ENCODE results near the gene RNF182. TPM values are rescaled to one million over a fixed set of nuclear protein-coding genes. Genes with fewer than 3 reads are reported as not detected.
"Not testable (repeated sequence)": the region's sequence is repeated elsewhere in the genome, so short reads cannot be mapped to it uniquely, and the experiment has no call there.

RNF182 gene
- total RNA-seq = 1 to 10 TPM in 1 of 3 donors, under 1 TPM in 2; 0.66 to 1.5 (median 0.80) TPM

- Histone ChIP-seq H3K4me3 (peak within 1 kb of the TSS; percentile 37 to 64 (median 50)), H3K9me3 (no peaks in the 10 kb centered on the region), H3K27me3 (peaks cover 0 to 40% of the 10 kb centered on the region in 2 donors), H3K27ac (no peak within 1 kb of the TSS), H3K4me1 (no peaks in the 10 kb centered on the region), H3K36me3 (no peaks in the 10 kb centered on the region)
- no peak for DNase-seq (ENCODE audit: low spot score in 2 of 2)
- intact Hi-C loops (cut with DNase I; ENCODE audit: low total_unique reads) = no loop called here
- TF ChIP-seq POLR2A (IDR thresholded peaks at IDR 0.05) = no peak
- TF ChIP-seq CTCF (IDR thresholded peaks at IDR 0.05) = no peak
- no peak for TF ChIP-seq POLR2AphosphoS5 (IDR thresholded peaks at IDR 0.05)
Measured at GRCh38 chr6:13924949-13925881, at the start of gene RNF182. TSS of gene RNF182 (plus strand) at chr6:13924952. CDS start at chr6:13977120, 52,168 bp downstream.

- Histone ChIP-seq H3K27ac (no peak overlapping the region), H3K9me3 (peaks cover 0 to 5% of the 10 kb centered on the region in 2 donors), H3K4me3 (no peak overlapping the region), H3K36me3 (no peaks in the 10 kb centered on the region), H3K27me3 (no peaks in the 10 kb centered on the region), H3K4me1 (no peaks in the 10 kb centered on the region)
- TF ChIP-seq CTCF (IDR thresholded peaks at IDR 0.05) = no peak
- TF ChIP-seq POLR2AphosphoS5 (IDR thresholded peaks at IDR 0.05) = no peak
- no peak for TF ChIP-seq POLR2A (IDR thresholded peaks at IDR 0.05)
- no peak for DNase-seq (ENCODE audit: low spot score in 2 of 2)
- intact Hi-C loops (cut with DNase I; ENCODE audit: low total_unique reads) = no loop called here
Measured at GRCh38 chr6:13877051-13877450, 47.7 kb upstream of the RNF182 start.

GRCh38 chr6:13880061-13880663 is 44.6 kb upstream of the RNF182 start:
- H3K27me3 ChIP-seq; intact Hi-C loops (cut with DNase I; ENCODE audit: low total_unique reads); H3K36me3 ChIP-seq: not testable (repeated sequence)

GRCh38 chr6:13881621-13882165 is 43.1 kb upstream of the RNF182 start:
- Histone ChIP-seq H3K36me3 (no peaks in the 10 kb centered on the region), H3K27ac (no peak overlapping the region), H3K27me3 (no peaks in the 10 kb centered on the region), H3K9me3 (peaks cover 0 to 5% of the 10 kb centered on the region in 2 donors), H3K4me3 (no peak overlapping the region), H3K4me1 (no peaks in the 10 kb centered on the region)
- TF ChIP-seq POLR2AphosphoS5 (IDR thresholded peaks at IDR 0.05) (no peak), CTCF (IDR thresholded peaks at IDR 0.05) (no peak), POLR2A (IDR thresholded peaks at IDR 0.05) (no peak)
- intact Hi-C loops (cut with DNase I; ENCODE audit: low total_unique reads) = no loop called here
- no peak for DNase-seq (ENCODE audit: low spot score in 2 of 2)

More at GRCh38 chr6:13880061-13880663, 44.6 kb upstream of the RNF182 start:
- not testable (repeated sequence) for DNase-seq (ENCODE audit: low spot score in 2 of 2); H3K4me3 ChIP-seq; H3K9me3 ChIP-seq; H3K4me1 ChIP-seq; H3K27ac ChIP-seq

- no peaks in the 10 kb centered on the region for H3K36me3 ChIP-seq
- TF ChIP-seq POLR2AphosphoS5 (IDR thresholded peaks at IDR 0.05) = no peak
- no peak for TF ChIP-seq POLR2A (IDR thresholded peaks at IDR 0.05)
- TF ChIP-seq CTCF (IDR thresholded peaks at IDR 0.05) = no peak
- intact Hi-C loops (cut with DNase I; ENCODE audit: low total_unique reads) = no loop called here
- no peaks in the 10 kb centered on the region for H3K27me3 ChIP-seq
- no peaks in the 10 kb centered on the region for H3K4me1 ChIP-seq
- H3K9me3 ChIP-seq = no peaks in the 10 kb centered on the region
- no peak overlapping the region for H3K4me3 ChIP-seq
- DNase-seq (ENCODE audit: low spot score in 2 of 2) = no peak
- no peak overlapping the region for H3K27ac ChIP-seq
Measured at GRCh38 chr6:13883966-13884365, 40.8 kb upstream of the RNF182 start.
